ENCODE data around the gene RSPH4A. TPM values are rescaled to one million over a fixed set of nuclear protein-coding genes. Genes with fewer than 3 reads are reported as not detected.

The RSPH4A gene
- total and polyA plus RNA-seq, 9 of the 15 experiments (the other 6 are each of a cell fraction or from before 2014, with no cell fraction given): 0.04 to 0.30 (median 0.11) TPM

GRCh38 chr6:116631379-116631990, 15.2 kb downstream of the RSPH4A start:
- no TSS peak for BruUV-seq (replicated peaks)
- POLR2A ChIA-PET: interaction anchor here (0.5 kb wide), 1 partner anchor 660 kb away, joined by 3 read pairs; no protein-coding TSS in a partner anchor
- no peaks in the 10 kb centered on the region for H3K9me3 ChIP-seq (replicated peaks; ENCODE audit: control insufficient read depth, insufficient read depth, low read depth, low read length)
- in situ Hi-C loops (cut with MboI): no loop called here
- H3K9ac ChIP-seq (ENCODE audit: insufficient read depth in 1 of 2, low read depth in 2 of 2, low read length in 2 of 2): peak overlapping the region in 1 of 2 experiments; percentile 13; a peak in 1 of 4 replicates
- ATAC-seq (peak; percentile 96), DNase-seq (ENCODE audit: extremely low read depth in 1 of 4, low spot score in 3 of 4) (peak in 2 of 4 experiments; percentile 68 to 81), FAIRE-seq (peak; percentile 88)
- peaks cover 0 to 12% of the 10 kb centered on the region in 2 experiments; a peak in 2 of 5 replicates for H3K4me1 ChIP-seq (replicated peaks in 1 of 2; ENCODE audit: control insufficient read depth in 2 of 2, insufficient read depth in 2 of 2, low read length in 2 of 2)
- no peaks in the 10 kb centered on the region for H4K20me1 ChIP-seq (replicated peaks; ENCODE audit: control insufficient read depth, insufficient read depth, low read length)
- no peak overlapping the region for H2AFZ ChIP-seq (ENCODE audit: low read depth, low read length)
- intact Hi-C loops (cut with micrococcal nuclease): loop anchor here (1.0 to 5.0 kb wide), 2 partner anchors 50 to 94 kb away; partner anchors contain the start of gene KPNA5
- no peaks in the 10 kb centered on the region for H3K79me2 ChIP-seq (ENCODE audit: control insufficient read depth, insufficient read depth, low read length)
- WGBS (ENCODE audit: insufficient coverage, low coverage, missing lambda C conversion rate): 2% methylated on average over 5 of the region's 5 CpGs
- H3K27me3 ChIP-seq (ENCODE audit: control insufficient read depth in 2 of 2, insufficient read depth in 2 of 2, low read length in 2 of 2): no peaks in the 10 kb centered on the region
- no peaks in the 10 kb centered on the region for H3K9me1 ChIP-seq (ENCODE audit: control insufficient read depth, insufficient read depth, low read length)
- H3K4me3 ChIP-seq: no peak overlapping the region
- CTCF ChIA-PET (ENCODE audit: low intra/inter-chr PET ratio): no interaction called here
- H3K36me3 ChIP-seq (ENCODE audit: control insufficient read depth, insufficient read depth, low read length): peaks cover 22% of the 10 kb centered on the region
- 0 out of 2 replicates have a peak overlapping the region, but pooled peaks have one; percentile 37 for H3K4me2 ChIP-seq (ENCODE audit: insufficient read depth, low read length)
- H3K27ac ChIP-seq (ENCODE audit: extremely low read depth, low read depth, low read length): peak overlapping the region; percentile 3; the same call in 1 of the 3 replicates
- peak; percentile 74 for TF ChIP-seq ARID1B (IDR thresholded peaks at IDR 0.05)
- TF ChIP-seq HDAC1 (IDR thresholded peaks at IDR 0.05): peak in 1 of 2 experiments; percentile 54; a peak in 1 of 4 replicates
- TF ChIP-seq TAL1 (IDR thresholded peaks at IDR 0.05): peak; percentile 61; the same call in 1 of the 2 replicates
- TF ChIP-seq SNAPC5 (CRISPR knock-in tag; IDR thresholded peaks at IDR 0.05): no peak
- no peak for TF ChIP-seq ELF2 (CRISPR knock-in tag; IDR thresholded peaks at IDR 0.05)
- TF ChIP-seq HDAC2 (IDR thresholded peaks at IDR 0.05): no peak
- TF ChIP-seq SMARCA4 (IDR thresholded peaks at IDR 0.05): 0 out of 2 replicates have a peak, but pooled peaks have one; percentile 48
- TF ChIP-seq CBX5 (IDR thresholded peaks at IDR 0.05; ENCODE audit: borderline replicate concordance, low read depth): no peak
- TF ChIP-seq FOXJ3 (CRISPR knock-in tag; IDR thresholded peaks at IDR 0.05): no peak
- peak; percentile 75 for TF ChIP-seq ZNF316 (IDR thresholded peaks at IDR 0.05)
- TF ChIP-seq NCOA4 (IDR thresholded peaks at IDR 0.05; ENCODE audit: partially characterized antibody): no peak
- peak; percentile 78 for TF ChIP-seq CBFA2T3 (IDR thresholded peaks at IDR 0.05)
- TF ChIP-seq DPF2 (IDR thresholded peaks at IDR 0.05): peak; percentile 73
- TF ChIP-seq ZNF121 (CRISPR knock-in tag; conservative IDR thresholded peaks at IDR 0.05): no peak
- TF ChIP-seq ETV1 (tag; conservative IDR thresholded peaks at IDR 0.05; ENCODE audit: low read depth): peak; percentile 67
- TF ChIP-seq SPI1 (IDR thresholded peaks at IDR 0.05; ENCODE audit: borderline replicate concordance, low read depth, low read length): 0 out of 2 replicates have a peak, but pooled peaks have one; percentile 14
- TF ChIP-seq TEAD4 (IDR thresholded peaks at IDR 0.05; ENCODE audit: low read length): peak; percentile 70
- no peak for TF ChIP-seq TEAD4 (CRISPR knock-in tag; IDR thresholded peaks at IDR 0.05; ENCODE audit: borderline replicate concordance)
- TF ChIP-seq BCL6 (CRISPR knock-in tag; IDR thresholded peaks at IDR 0.05): no peak
- no peak for TF ChIP-seq PATZ1 (CRISPR knock-in tag; IDR thresholded peaks at IDR 0.05; ENCODE audit: borderline replicate concordance)
- TF ChIP-seq POLR2AphosphoS2 (IDR thresholded peaks at IDR 0.05; ENCODE audit: low read length): no peak
- TF ChIP-seq ETV5 (CRISPR knock-in tag; IDR thresholded peaks at IDR 0.05; ENCODE audit: low read depth): 0 out of 2 replicates have a peak, but pooled peaks have one; percentile 25
- peak; percentile 51 for TF ChIP-seq RBM39 (optimal IDR thresholded peaks at IDR 0.05; ENCODE audit: low read depth, low read length)
- TF ChIP-seq NCOR1 (IDR thresholded peaks at IDR 0.05): peak; percentile 30

All from K562 (cell line).